ENCODE measurements around the gene PIPOX. TPM values are rescaled to one million over a fixed set of nuclear protein-coding genes. Genes with fewer than 3 reads are reported as not detected.

PIPOX gene
- total and polyA plus RNA-seq, 2 of the 8 experiments (the other 6 are each of a cell fraction or from before 2014, with no cell fraction given), result 57.2 to 99.6 TPM

- 84% methylated on average over 13 of the region's 13 CpGs; no CpG with 5 or more reads in 1 of the 2 experiments for WGBS, 2 experiments (ENCODE audit: extremely low coverage in 1 of 2, insufficient coverage in 1 of 2, insufficient read length in 1 of 2, insufficient replicate concordance in 2 of 2, low coverage in 1 of 2, low lambda C conversion rate in 2 of 2, missing lambda C conversion rate in 1 of 2)
- peak overlapping the region; percentile 19; the same call in 1 of the 2 replicates for H2AK5ac ChIP-seq (ENCODE audit: low read depth, low read length)
- peak overlapping the region; percentile 63 for H2BK20ac ChIP-seq (ENCODE audit: low read length)
- no peak overlapping the region for H3K56ac ChIP-seq (replicated peaks; ENCODE audit: insufficient read length, low read depth, low read length)
- peak overlapping the region; percentile 87; the same call in 1 of the 2 replicates for H2BK5ac ChIP-seq (ENCODE audit: low read depth, low read length)
- peaks cover 20 to 37% (median 32%) of the 10 kb centered on the region in 4 experiments for H3K4me1 ChIP-seq (replicated peaks in 1 of 4; ENCODE audit: control insufficient read depth in 3 of 4, insufficient read depth in 4 of 4, low read length in 3 of 4)
- no peaks in the 10 kb centered on the region for H3K9me3 ChIP-seq (ENCODE audit: insufficient read depth in 2 of 2, low read depth in 1 of 2, low read length in 1 of 2)
- H3K23me2 ChIP-seq (ENCODE audit: low read depth, low read length), result no peaks in the 10 kb centered on the region
- no peak overlapping the region for H3K14ac ChIP-seq (ENCODE audit: insufficient read length)
- no peaks in the 10 kb centered on the region for H3K36me3 ChIP-seq (ENCODE audit: control insufficient read depth in 2 of 4, insufficient read depth in 4 of 4, low read length in 3 of 4)
- no peak overlapping the region for H4K8ac ChIP-seq (ENCODE audit: extremely low read depth, insufficient read depth, low read length)
- 0 out of 2 replicates have a peak overlapping the region, but pooled peaks have one; percentile 28 for H2AFZ ChIP-seq (ENCODE audit: low read length)
- peak overlapping the region; percentile 93 for H2BK15ac ChIP-seq (ENCODE audit: low read length)
- peak overlapping the region; percentile 38 for H4K91ac ChIP-seq (replicated peaks; ENCODE audit: insufficient read length, low read length)
- no peak overlapping the region for H3K4me2 ChIP-seq (ENCODE audit: insufficient read depth in 1 of 2, low read depth in 2 of 2, low read length in 2 of 2)
- no peaks in the 10 kb centered on the region for H4K20me1 ChIP-seq (replicated peaks in 1 of 2; ENCODE audit: control insufficient read depth in 1 of 2, insufficient read depth in 2 of 2, low read length in 2 of 2)
- CTCF ChIA-PET (ENCODE audit: partially characterized antibody), result interaction anchor here (0.9 to 9.0 kb wide), 12 partner anchors 9 to 99 kb away, joined by 3 to 105 read pairs (median 4); no protein-coding TSS in a partner anchor
- peak overlapping the region; percentile 64; the same call in 1 of the 2 replicates for H2BK12ac ChIP-seq (ENCODE audit: low read depth, low read length)
- H3K9ac ChIP-seq (replicated peaks in 1 of 4; ENCODE audit: extremely low read depth in 1 of 4, low read depth in 3 of 4, low read length in 3 of 4), result no peak overlapping the region
- peak overlapping the region; percentile 27 for H2BK120ac ChIP-seq (replicated peaks; ENCODE audit: low read depth, low read length)
- no peak overlapping the region for H3K23ac ChIP-seq (ENCODE audit: insufficient read length)
- peak overlapping the region; percentile 80; the same call in 1 of the 2 replicates for H3K18ac ChIP-seq (ENCODE audit: extremely low read depth, low read length)
- no peaks in the 10 kb centered on the region for H3K79me1 ChIP-seq (ENCODE audit: low read depth, low read length)
- H3K27ac ChIP-seq (ENCODE audit: low read depth, low read length), result peak overlapping the region; percentile 13; the same call in 1 of the 2 replicates
- FAIRE-seq (no peak), DNase-seq (ENCODE audit: low read depth in 1 of 2, low spot score in 2 of 2) (no peak)
- H3K4ac ChIP-seq (replicated peaks; ENCODE audit: insufficient read length, low read depth, low read length), result peak overlapping the region; percentile 16
- H3K27me3 ChIP-seq (replicated peaks in 1 of 4; ENCODE audit: control insufficient read depth in 3 of 4, extremely low read depth in 1 of 4, insufficient read depth in 3 of 4, low read length in 3 of 4), result peaks cover 0 to 3% (median 0%) of the 10 kb centered on the region in 4 experiments; a peak in 1 of 7 replicates
- H3K4me3 ChIP-seq (ENCODE audit: extremely low read depth in 1 of 4, insufficient read depth in 2 of 4, low read depth in 3 of 4, low read length in 4 of 4), result no peak overlapping the region
- POLR2A ChIA-PET (ENCODE audit: partially characterized antibody), result interaction anchor here (0.6 to 2.2 kb wide), 8 partner anchors 8 to 86 kb away, joined by 3 to 14 read pairs (median 4); partner anchors contain the start of gene PIPOX
- peak overlapping the region; percentile 4 for H4K5ac ChIP-seq (ENCODE audit: insufficient read length, low read depth, low read length)
- H3K79me2 ChIP-seq (ENCODE audit: control insufficient read depth in 1 of 2, insufficient read depth in 2 of 2, low read length in 2 of 2), result no peaks in the 10 kb centered on the region
- no peak for TF ChIP-seq TEAD4 (IDR thresholded peaks at IDR 0.05; ENCODE audit: low read depth, low read length)
- TF ChIP-seq BACH1 (IDR thresholded peaks at IDR 0.05; ENCODE audit: low read length), result no peak
- TF ChIP-seq RFX5 (IDR thresholded peaks at IDR 0.05; ENCODE audit: borderline replicate concordance, low read depth, low read length), result no peak
- no peak for TF ChIP-seq YY1 (IDR thresholded peaks at IDR 0.05; ENCODE audit: low read depth, low read length)
- no peak for TF ChIP-seq CEBPB (IDR thresholded peaks at IDR 0.05; ENCODE audit: low read depth, low read length)
Measured at GRCh38 chr17:29016345-29017210, 26.4 kb upstream of the PIPOX start.
